ENCODE data around the gene AGPS. TPM values are rescaled to one million over a fixed set of nuclear protein-coding genes. Genes with fewer than 3 reads are reported as not detected.

AGPS gene
- total RNA-seq, 1 donor from 2014 or later: 26.4 TPM

DNA sequence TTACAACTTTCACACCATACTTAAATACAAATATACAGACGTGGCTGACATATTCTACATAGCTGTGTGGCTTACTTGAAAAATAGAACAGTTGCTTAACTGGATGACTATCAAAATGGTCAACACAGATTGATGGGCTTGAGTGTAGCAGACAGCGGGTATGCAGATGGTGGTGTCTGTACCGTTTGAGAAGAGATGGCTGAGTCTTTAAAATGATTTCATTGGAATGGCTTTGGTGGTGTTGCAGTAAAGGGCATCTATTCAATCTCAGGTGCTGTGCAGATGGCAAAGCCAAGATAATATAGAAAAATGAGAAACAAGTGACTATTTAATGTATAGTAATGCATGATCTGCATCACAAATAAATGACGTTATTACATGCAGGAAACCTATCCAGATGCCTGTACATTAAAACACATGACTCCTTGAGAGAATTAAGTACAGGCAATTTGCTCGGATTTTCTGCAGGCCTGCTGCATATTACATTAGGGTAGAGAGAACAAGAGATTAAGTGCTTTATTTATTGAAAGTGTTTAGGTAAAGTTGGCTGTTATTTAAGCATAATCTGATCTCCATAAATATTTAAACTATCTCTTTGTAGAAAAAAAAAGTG, 68.5 kb downstream of the AGPS start:
- H3K36me3 ChIP-seq: peaks cover 44% of the 10 kb centered on the region
- peaks cover 9% of the 10 kb centered on the region for H3K9me3 ChIP-seq (replicated peaks)
- no peak overlapping the region for H3K27ac ChIP-seq (replicated peaks)
- no peak for DNase-seq
- TF ChIP-seq CTCF (IDR thresholded peaks at IDR 0.05; ENCODE audit: borderline replicate concordance): no peak
- no peaks in the 10 kb centered on the region for H3K27me3 ChIP-seq (ENCODE audit: low read depth)
- H3K4me1 ChIP-seq: no peaks in the 10 kb centered on the region
- no peak overlapping the region for H3K4me3 ChIP-seq
- intact Hi-C loops (cut with micrococcal nuclease): no loop called here

- Histone ChIP-seq H3K36me3 (peaks cover 50% of the 10 kb centered on the region), H3K27ac (replicated peaks) (no peak overlapping the region), H3K9me3 (replicated peaks) (peaks cover 9% of the 10 kb centered on the region), H3K4me1 (no peaks in the 10 kb centered on the region), H3K4me3 (no peak overlapping the region), H3K27me3 (ENCODE audit: low read depth) (no peaks in the 10 kb centered on the region)
- DNase-seq: no peak
- intact Hi-C loops (cut with micrococcal nuclease): no loop called here
- no peak for TF ChIP-seq CTCF (IDR thresholded peaks at IDR 0.05; ENCODE audit: borderline replicate concordance)
Observed at GRCh38 chr2:177464549-177464948, 72.0 kb downstream of the AGPS start.

DNA sequence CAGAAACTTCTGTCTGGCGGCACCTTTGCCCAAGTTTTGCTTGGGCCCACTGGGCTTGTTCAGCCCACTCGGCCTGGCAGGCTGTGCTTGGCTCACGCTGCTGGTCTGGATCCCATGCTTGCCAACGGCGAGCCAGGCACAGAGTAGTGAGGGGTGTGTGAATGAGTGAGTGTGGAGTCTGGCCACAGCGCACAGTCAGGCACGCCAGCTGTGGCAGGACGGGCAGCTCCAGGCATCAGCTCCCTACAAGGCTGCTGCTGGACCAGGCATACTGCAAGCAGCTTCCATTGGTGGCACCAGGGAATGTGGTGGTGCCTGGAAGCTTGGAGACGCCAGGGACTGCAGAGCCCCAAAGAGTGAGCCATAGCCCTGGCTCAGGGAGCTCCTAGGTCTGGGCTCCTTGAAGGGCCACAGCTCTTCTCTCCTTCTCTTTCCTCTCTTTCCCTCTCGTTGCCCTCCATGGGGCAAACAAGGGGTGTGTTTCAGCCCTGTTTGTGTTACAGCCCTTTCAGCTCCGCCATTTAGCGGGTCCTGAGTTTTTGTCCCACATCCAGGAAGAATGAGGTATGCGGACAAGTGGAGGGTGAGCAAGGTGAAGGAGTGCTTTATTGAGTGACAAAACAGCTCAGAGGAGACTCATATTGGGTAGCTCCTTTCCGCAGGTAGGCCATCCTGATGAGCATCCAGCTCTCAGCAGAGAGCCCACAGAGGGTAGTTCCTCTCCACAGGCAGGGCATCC, 73.0 kb downstream of the AGPS start:
- no peak overlapping the region for H3K4me3 ChIP-seq
- no peaks in the 10 kb centered on the region for H3K27me3 ChIP-seq (ENCODE audit: low read depth)
- no peaks in the 10 kb centered on the region for H3K4me1 ChIP-seq
- intact Hi-C loops (cut with micrococcal nuclease): no loop called here
- peaks cover 9% of the 10 kb centered on the region for H3K9me3 ChIP-seq (replicated peaks)
- no peak overlapping the region for H3K27ac ChIP-seq (replicated peaks)
- TF ChIP-seq CTCF (IDR thresholded peaks at IDR 0.05; ENCODE audit: borderline replicate concordance): no peak
- H3K36me3 ChIP-seq: peaks cover 59% of the 10 kb centered on the region
- DNase-seq: no peak

GRCh38 chr2:177466337-177467195, 74.0 kb downstream of the AGPS start:
- Histone ChIP-seq H3K36me3 (peaks cover 68% of the 10 kb centered on the region), H3K4me3 (no peak overlapping the region), H3K9me3 (replicated peaks) (peaks cover 19% of the 10 kb centered on the region), H3K27me3 (ENCODE audit: low read depth) (no peaks in the 10 kb centered on the region), H3K4me1 (no peaks in the 10 kb centered on the region), H3K27ac (replicated peaks) (no peak overlapping the region)
- no peak for DNase-seq
- no peak for TF ChIP-seq CTCF (IDR thresholded peaks at IDR 0.05; ENCODE audit: borderline replicate concordance)
- intact Hi-C loops (cut with micrococcal nuclease): no loop called here

- DNase-seq: no peak
- no peak overlapping the region for H3K27ac ChIP-seq (replicated peaks)
- no peak for TF ChIP-seq CTCF (IDR thresholded peaks at IDR 0.05; ENCODE audit: borderline replicate concordance)
Observed at GRCh38 chr2:177467646-177468045, 75.1 kb downstream of the AGPS start.

More at GRCh38 chr2:177467646-177468045, 75.1 kb downstream of the AGPS start:
- Histone ChIP-seq H3K27me3 (ENCODE audit: low read depth) (no peaks in the 10 kb centered on the region), H3K9me3 (replicated peaks) (peaks cover 30% of the 10 kb centered on the region), H3K4me1 (no peaks in the 10 kb centered on the region), H3K36me3 (peaks cover 71% of the 10 kb centered on the region), H3K4me3 (no peak overlapping the region)
- intact Hi-C loops (cut with micrococcal nuclease): no loop called here

All from left ventricle myocardium inferior (tissue), 1 donor.